Thyroid gland (tissue), 4 donors: ENCODE data around the gene TENT4A. TPM values are rescaled to one million over a fixed set of nuclear protein-coding genes. Genes with fewer than 3 reads are reported as not detected.

Experiments used
- DNase-seq, 2 donors: peaks; one replicate each; pipeline ENCODE4 v3.0.0-alpha.2; 2019
- H3K27ac ChIP-seq, 3 donors: fragments of 200-600 bp; sonication (generic); 1 replicate in 2 of 3; 2 replicates in 1 of 3; pipeline ENCODE4 v1.5.1; 2016 to 2019; ENCODE audit warnings: mild to moderate bottlenecking in 1 of 3, moderate library complexity in 1 of 3
- H3K27me3 ChIP-seq: fragments of 200-600 bp; sonication (generic); one replicate; pipeline ENCODE4 v1.5.1; 2019
- H3K36me3 ChIP-seq, 2 donors: fragments of 200-600 bp; sonication (generic); one replicate each; pipeline ENCODE4 v1.5.1; 2016 to 2019
- H3K4me1 ChIP-seq, 2 donors: fragments of 200-600 bp; sonication (generic); one replicate each; pipeline ENCODE4 v1.5.1; 2017 to 2019
- H3K4me3 ChIP-seq, 3 donors: fragments of 200-600 bp; sonication (generic); replicated peaks in 1 of 3; 1 replicate in 2 of 3; 2 replicates in 1 of 3; pipeline ENCODE4 v1.5.1; 2016; ENCODE audit warnings: mild to moderate bottlenecking in 1 of 3
- H3K9me3 ChIP-seq: fragments of 200-600 bp; sonication (generic); one replicate; pipeline ENCODE4 v1.5.1; 2017
- POLR2A ChIP-seq, 2 donors: fragments of 450-650 bp; IDR thresholded peaks; one replicate each; pipeline ENCODE4 v1.6.1; 2017; ENCODE audit warnings: antibody characterized with exemption in 2 of 2, mild to moderate bottlenecking in 2 of 2, moderate library complexity in 1 of 2
- WGBS, 2 donors: methylation state at CpG; one replicate each; pipeline ENCODE4 v1.1.5; 2017; 5-methylcytosine and 5-hydroxymethylcytosine counted together
- intact Hi-C: fragments of 100-400 bp; cut with DNase I; formaldehyde crosslinking; loops from one replicate; pipeline ENCODE4 v1.15.1; 2023
- total RNA-seq, 4 donors: library from RNA; depleted of rRNA; stranded (reverse); fragments of >200 nt; gene quantifications; one replicate each; pipeline ENCODE4 v1.2.3, GENCODE V29; 2016
- TF ChIP-seq, protein P1 (sequence below), 6 experiments: fragments of 200-600 bp in 3 of 6; fragments of 450-650 bp in 3 of 6; sonication (generic) in 3 of 6; IDR thresholded peaks; one replicate each; pipeline ENCODE4 v1.5.1; 2016 to 2019; ENCODE audit warnings: antibody characterized with exemption in 6 of 6, mild to moderate bottlenecking in 2 of 6, inconsistent platforms in 1 of 6, moderate library complexity in 1 of 6

Gene TENT4A
- total RNA-seq, 4 donors from 2014 or later: 19.8 to 41.2 (median 29.4) TPM

DNA sequence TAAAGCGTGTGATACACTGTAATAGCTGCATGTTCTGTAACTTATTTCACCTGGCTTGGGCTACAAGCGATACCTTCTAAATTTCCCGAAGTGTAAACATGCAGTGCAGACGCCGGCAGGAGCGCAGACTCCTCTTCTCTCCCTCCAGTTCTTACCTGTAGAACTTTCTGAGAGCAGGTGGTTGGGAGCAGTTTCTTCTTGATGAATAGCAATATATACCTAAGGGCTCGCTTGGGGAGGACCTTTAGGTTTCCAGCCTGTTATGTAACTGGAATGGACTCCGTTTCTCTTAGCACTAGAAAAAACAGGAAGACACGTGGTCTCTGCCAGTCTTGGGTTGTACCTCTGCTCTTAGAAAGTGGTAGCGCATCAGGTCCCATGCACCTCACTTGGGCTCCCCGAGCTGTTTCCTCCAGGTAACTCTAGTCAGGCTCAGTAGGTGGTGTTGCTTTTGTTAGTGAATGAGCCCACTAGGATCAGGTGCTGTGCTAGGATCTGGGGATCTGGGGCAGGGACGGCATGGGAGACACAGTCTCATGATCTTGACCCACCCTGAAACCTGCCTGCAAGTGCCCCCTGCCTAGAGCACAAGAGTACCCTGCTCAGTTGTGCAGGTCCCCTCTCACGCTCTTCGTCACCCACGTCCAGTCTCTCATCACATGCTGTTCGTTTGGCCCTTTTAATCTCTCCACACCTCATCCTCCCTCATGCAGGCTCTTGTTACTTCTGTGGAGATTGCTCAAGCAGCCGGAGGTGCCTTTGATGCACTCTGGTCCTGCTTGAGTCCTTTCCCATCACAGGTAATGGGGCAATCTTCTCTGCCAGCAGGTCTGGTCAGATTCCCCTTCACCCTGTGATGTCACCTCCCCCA is 2.8 kb downstream of the TENT4A start:
- Histone ChIP-seq H3K27me3 (no peaks in the 10 kb centered on the region), H3K9me3 (no peaks in the 10 kb centered on the region), H3K4me3 (no peak overlapping the region), H3K36me3 (no peaks in the 10 kb centered on the region), H3K4me1 (peaks cover 31 to 53% of the 10 kb centered on the region in 2 donors), H3K27ac (peak overlapping the region in 1 of 3 donors; percentile 2)
- intact Hi-C loops: loop anchor here (5.0 kb wide), 1 partner anchor 84 kb away; the partner anchor contains the start of genes NSUN2 and SRD5A1
- 54 to 59% methylated on average over 17 of the region's 17 CpGs for WGBS, 2 donors
- no peak for DNase-seq
- TF ChIP-seq, protein P1, sequence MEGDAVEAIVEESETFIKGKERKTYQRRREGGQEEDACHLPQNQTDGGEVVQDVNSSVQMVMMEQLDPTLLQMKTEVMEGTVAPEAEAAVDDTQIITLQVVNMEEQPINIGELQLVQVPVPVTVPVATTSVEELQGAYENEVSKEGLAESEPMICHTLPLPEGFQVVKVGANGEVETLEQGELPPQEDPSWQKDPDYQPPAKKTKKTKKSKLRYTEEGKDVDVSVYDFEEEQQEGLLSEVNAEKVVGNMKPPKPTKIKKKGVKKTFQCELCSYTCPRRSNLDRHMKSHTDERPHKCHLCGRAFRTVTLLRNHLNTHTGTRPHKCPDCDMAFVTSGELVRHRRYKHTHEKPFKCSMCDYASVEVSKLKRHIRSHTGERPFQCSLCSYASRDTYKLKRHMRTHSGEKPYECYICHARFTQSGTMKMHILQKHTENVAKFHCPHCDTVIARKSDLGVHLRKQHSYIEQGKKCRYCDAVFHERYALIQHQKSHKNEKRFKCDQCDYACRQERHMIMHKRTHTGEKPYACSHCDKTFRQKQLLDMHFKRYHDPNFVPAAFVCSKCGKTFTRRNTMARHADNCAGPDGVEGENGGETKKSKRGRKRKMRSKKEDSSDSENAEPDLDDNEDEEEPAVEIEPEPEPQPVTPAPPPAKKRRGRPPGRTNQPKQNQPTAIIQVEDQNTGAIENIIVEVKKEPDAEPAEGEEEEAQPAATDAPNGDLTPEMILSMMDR (IDR thresholded peaks at IDR 0.05): no peak
- TF ChIP-seq POLR2A (IDR thresholded peaks at IDR 0.05): no peak

DNA sequence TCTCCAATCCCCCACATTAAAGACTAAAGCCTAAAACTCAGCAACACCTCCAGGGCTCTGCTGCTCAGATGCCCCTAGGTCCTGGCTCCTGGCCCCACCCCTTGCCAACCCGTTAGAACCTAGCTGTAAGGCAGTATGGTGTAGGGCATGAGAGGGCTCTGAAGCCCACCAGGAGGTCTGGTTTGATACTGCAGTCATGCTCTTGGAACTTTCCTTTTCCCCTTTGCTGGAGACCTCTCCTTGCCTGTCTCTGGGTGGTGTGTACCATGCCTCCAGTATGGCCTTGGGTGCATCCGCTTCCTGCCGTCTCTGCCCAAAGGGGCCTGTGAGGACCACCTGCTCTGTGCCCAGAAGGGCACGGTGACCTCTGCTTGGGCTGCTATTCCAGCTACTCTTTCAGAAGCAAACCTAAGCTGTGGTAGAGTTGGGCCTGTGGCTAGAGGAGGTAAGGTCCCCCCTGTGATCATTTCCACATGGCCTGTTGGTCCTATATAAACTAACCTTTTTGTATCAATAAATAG is 3.5 kb downstream of the TENT4A start:
- H3K4me1 ChIP-seq: peaks cover 35 to 56% of the 10 kb centered on the region in 2 donors
- no peaks in the 10 kb centered on the region for H3K36me3 ChIP-seq
- WGBS, 2 donors: 75 to 92% methylated on average over 2 to 4 of the region's 4 CpGs
- no peak for DNase-seq
- intact Hi-C loops: loop anchor here (5.0 kb wide), 1 partner anchor 84 kb away; the partner anchor contains the start of genes NSUN2 and SRD5A1
- no peaks in the 10 kb centered on the region for H3K9me3 ChIP-seq
- no peak overlapping the region for H3K27ac ChIP-seq
- TF ChIP-seq, protein P1 (IDR thresholded peaks at IDR 0.05): no peak
- TF ChIP-seq POLR2A (IDR thresholded peaks at IDR 0.05): no peak
- H3K27me3 ChIP-seq: no peaks in the 10 kb centered on the region
- no peak overlapping the region for H3K4me3 ChIP-seq

DNA sequence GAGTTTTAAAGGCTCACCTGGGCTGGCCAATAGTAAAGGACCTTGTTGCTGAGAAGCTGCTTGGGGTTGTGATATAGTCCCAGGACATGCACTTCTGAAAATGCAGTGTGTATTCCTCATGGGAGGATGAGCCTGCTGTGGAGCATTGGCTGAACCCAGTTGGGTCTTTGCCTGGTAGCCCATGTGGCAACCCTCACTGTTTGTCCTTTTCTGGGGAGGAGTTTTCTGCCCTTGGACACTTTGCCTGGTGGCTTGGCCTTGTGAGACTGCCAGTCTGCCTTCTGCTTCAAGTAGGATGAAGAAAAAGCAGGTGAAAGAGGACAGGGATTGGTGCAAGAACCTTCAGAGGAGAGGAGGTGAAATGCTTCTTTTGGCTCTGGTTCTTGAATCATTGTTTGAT is 4.0 kb downstream of the TENT4A start:
- no peak overlapping the region for H3K27ac ChIP-seq
- intact Hi-C loops: loop anchor here (5.0 kb wide), 1 partner anchor 85 kb away; the partner anchor contains the start of genes NSUN2 and SRD5A1
- H3K36me3 ChIP-seq: no peaks in the 10 kb centered on the region
- H3K4me3 ChIP-seq: no peak overlapping the region
- TF ChIP-seq, protein P1 (IDR thresholded peaks at IDR 0.05): no peak
- no peak for TF ChIP-seq POLR2A (IDR thresholded peaks at IDR 0.05)
- H3K9me3 ChIP-seq: no peaks in the 10 kb centered on the region
- H3K4me1 ChIP-seq: peaks cover 40 to 57% of the 10 kb centered on the region in 2 donors
- DNase-seq: no peak
- no peaks in the 10 kb centered on the region for H3K27me3 ChIP-seq

- intact Hi-C loops: loop anchor here (5.0 kb wide), 1 partner anchor 85 kb away; the partner anchor contains the start of genes NSUN2 and SRD5A1
- Histone ChIP-seq H3K27me3 (no peaks in the 10 kb centered on the region), H3K4me1 (peaks cover 45 to 62% of the 10 kb centered on the region in 2 donors), H3K4me3 (no peak overlapping the region), H3K9me3 (no peaks in the 10 kb centered on the region), H3K27ac (no peak overlapping the region), H3K36me3 (no peaks in the 10 kb centered on the region)
- no peak for TF ChIP-seq POLR2A (IDR thresholded peaks at IDR 0.05)
- TF ChIP-seq, protein P1 (IDR thresholded peaks at IDR 0.05): no peak
- DNase-seq: peak; percentile 30 to 40
- WGBS, 2 donors: 31 to 38% methylated on average over 4 of the region's 4 CpGs
These were observed 4.5 kb downstream of the TENT4A start for GRCh38 chr5:6717687-6718086.
